Hepatocyte (in vitro differentiated cells): Measurements from ENCODE around the gene NANOS3. TPM values are rescaled to one million over a fixed set of nuclear protein-coding genes. Genes with fewer than 3 reads are reported as not detected.

Experiments used
- DNase-seq: peaks from one replicate; pipeline ENCODE4 v3.0.0-alpha.2; 2016; ENCODE audit warnings: low spot score
- H2AFZ ChIP-seq: fragments of 200-600 bp; sonication (generic); 2 replicates; pipeline ENCODE4 v1.6.0; 2016; ENCODE audit warnings: antibody characterized with exemption, mild to moderate bottlenecking
- H3K27ac ChIP-seq: fragments of 200-600 bp; sonication (generic); 2 replicates; pipeline ENCODE4 v1.5.1; 2016; ENCODE audit warnings: mild to moderate bottlenecking
- H3K27me3 ChIP-seq: fragments of 200-600 bp; sonication (generic); 2 replicates; pipeline ENCODE4 v1.6.1; 2016
- H3K36me3 ChIP-seq: fragments of 200-600 bp; sonication (generic); replicated peaks from 2 replicates; pipeline ENCODE4 v1.5.1; 2016; ENCODE audit warnings: low read depth; ENCODE audit not compliant: insufficient read depth
- H3K4me1 ChIP-seq: fragments of 200-600 bp; sonication (generic); 2 replicates; pipeline ENCODE4 v1.5.1; 2016; ENCODE audit warnings: mild to moderate bottlenecking, moderate library complexity; ENCODE audit not compliant: insufficient read depth
- H3K4me2 ChIP-seq: fragments of 200-600 bp; sonication (generic); 2 replicates; pipeline ENCODE4 v1.6.0; 2016
- H3K4me3 ChIP-seq: fragments of 200-600 bp; sonication (generic); 2 replicates; pipeline ENCODE4 v1.5.1; 2016; ENCODE audit warnings: mild to moderate bottlenecking
- H3K79me2 ChIP-seq: fragments of 200-600 bp; sonication (generic); 2 replicates; pipeline ENCODE4 v1.6.0; 2017; ENCODE audit warnings: mild to moderate bottlenecking
- H3K9me2 ChIP-seq: fragments of 200-600 bp; sonication (generic); replicated peaks from 2 replicates; pipeline ENCODE4 v1.6.0; 2017; ENCODE audit warnings: mild to moderate bottlenecking; ENCODE audit not compliant: insufficient read depth
- H3K9me3 ChIP-seq: fragments of 200-600 bp; sonication (generic); 2 replicates; pipeline ENCODE4 v1.5.1; 2016; ENCODE audit warnings: low read depth, mild to moderate bottlenecking
- H4K20me1 ChIP-seq: fragments of 200-600 bp; sonication (generic); 2 replicates; pipeline ENCODE4 v1.6.0; 2016; ENCODE audit warnings: mild to moderate bottlenecking; ENCODE audit not compliant: insufficient read depth, poor library complexity, severe bottlenecking
- EZH2 ChIP-seq: fragments of 200-600 bp; sonication (generic); IDR thresholded peaks from 2 replicates; pipeline ENCODE4 v1.6.1; 2016; ENCODE audit warnings: antibody characterized with exemption, mild to moderate bottlenecking, borderline replicate concordance
- EZH2phosphoT487 ChIP-seq: fragments of 200-600 bp; sonication (generic); IDR thresholded peaks from one replicate; pipeline ENCODE4 v1.6.1; 2018; ENCODE audit warnings: antibody characterized with exemption, mild to moderate bottlenecking, low read depth, moderate library complexity; ENCODE audit not compliant: unreplicated experiment, severe bottlenecking
- WGBS: methylation state at CpG from one replicate; pipeline ENCODE4 v1.1.6; 2016; ENCODE audit warnings: low lambda C conversion rate; ENCODE audit errors: missing lambda C conversion rate; 5-methylcytosine and 5-hydroxymethylcytosine counted together
- polyA plus RNA-seq: library from polyadenylated mRNA; unstranded; fragments of >200 nt; fragmentation: Nextera tagmentation; extraction: Ambion mirVana; gene quantifications from 2 replicates; pipeline ENCODE4 v1.2.1, GENCODE V29; 2016
- total RNA-seq: library from RNA; depleted of rRNA; stranded (reverse); fragments of >200 nt; gene quantifications from 2 replicates; pipeline ENCODE4 v1.2.3, GENCODE V29; 2014
- TF ChIP-seq, protein P1 (sequence below): fragments of 200-600 bp; sonication (generic); IDR thresholded peaks from 2 replicates; pipeline ENCODE4 v1.5.1; 2016; ENCODE audit warnings: antibody characterized with exemption, mild to moderate bottlenecking; ENCODE audit not compliant: poor library complexity

NANOS3 gene
- total and polyA plus RNA-seq, 2 experiments from 2014 or later, result 0.60 to 2.1 TPM

DNA sequence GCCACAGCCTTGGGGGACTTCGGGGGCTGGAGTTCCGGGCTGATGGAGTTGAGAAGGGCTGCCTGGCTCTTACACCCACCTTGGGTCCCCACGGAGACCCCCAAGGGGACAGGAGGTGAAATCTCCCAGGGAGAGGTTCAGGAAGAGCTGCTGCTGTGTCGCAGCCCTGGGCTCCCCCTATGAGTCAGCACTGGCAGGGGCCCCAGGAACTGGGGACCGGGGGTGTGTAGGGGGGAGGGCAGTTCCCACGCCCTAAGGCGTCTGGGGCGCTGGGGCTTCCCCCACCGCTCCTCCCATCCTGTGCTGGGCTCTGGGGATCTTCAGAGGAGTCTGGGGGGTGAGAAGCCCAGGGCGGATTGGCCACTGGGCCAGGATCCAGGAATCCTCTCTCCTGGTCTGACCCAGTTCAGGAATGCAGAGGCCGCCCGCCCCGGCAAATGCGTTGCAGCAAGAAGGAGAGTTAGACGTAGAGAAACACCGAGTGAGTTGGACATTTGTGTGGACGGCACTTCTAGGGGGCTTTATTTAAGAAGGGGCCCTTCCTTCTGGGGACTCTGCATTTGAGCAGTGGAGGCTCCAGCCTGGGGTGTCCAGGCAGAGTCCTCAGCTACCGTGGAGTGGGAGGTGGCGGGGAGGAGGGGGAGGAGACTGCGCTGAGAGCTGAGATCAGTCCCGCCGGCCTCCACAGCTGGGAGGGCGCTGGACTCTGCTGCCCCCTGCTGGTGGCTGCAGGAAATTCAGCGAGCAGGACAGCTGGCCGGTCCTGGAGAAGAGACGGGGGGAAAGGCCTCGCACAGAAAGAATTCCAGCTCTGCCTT lies 15.0 kb upstream of the NANOS3 start:
- peak overlapping the region; percentile 50 for H2AFZ ChIP-seq
- 12% methylated on average over 24 of the region's 27 CpGs for WGBS

DNA sequence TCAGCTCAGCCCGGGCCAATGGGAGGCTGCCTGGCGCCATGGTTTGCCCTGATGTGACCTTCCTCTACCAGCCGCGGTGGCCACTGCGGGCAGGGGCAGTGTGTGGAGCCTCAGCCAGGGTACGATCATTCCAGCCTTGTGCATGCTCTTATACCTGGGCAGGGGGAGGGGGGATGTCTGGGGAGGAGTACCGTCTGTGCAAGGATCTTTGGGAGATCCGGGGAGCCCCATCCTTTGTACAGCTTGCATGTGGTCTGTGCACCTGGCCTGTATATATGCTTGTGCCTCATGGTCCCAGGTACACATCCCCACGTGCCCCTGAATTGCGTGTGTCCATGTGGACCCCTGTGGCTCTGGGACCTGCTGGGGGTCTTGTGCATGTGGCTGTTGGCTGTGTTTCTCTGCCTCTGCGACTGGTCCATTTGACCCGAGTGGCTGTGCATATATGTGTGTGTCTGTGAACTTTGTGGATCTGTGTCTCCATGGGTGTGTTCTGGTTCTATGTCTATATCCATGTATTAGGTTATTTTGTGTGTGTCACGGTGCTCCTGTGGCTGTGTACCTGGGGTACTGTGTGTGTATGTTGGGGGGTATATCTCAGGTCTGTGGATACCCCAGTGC lies 12.8 kb upstream of the NANOS3 start:
- Histone ChIP-seq H3K4me3 (no peak overlapping the region), H3K4me1 (peaks cover 20% of the 10 kb centered on the region), H4K20me1 (no peaks in the 10 kb centered on the region), H3K9me2 (no peaks in the 10 kb centered on the region), H3K27ac (peak overlapping the region; percentile 65), H3K4me2 (peak overlapping the region; percentile 96), H3K79me2 (peaks cover 5% of the 10 kb centered on the region), H2AFZ (no peak overlapping the region), H3K27me3 (no peaks in the 10 kb centered on the region), H3K36me3 (no peaks in the 10 kb centered on the region), H3K9me3 (no peaks in the 10 kb centered on the region)
- DNase-seq, result no peak
- 40% methylated on average over 13 of the region's 13 CpGs for WGBS
- no peak for TF ChIP-seq EZH2
- TF ChIP-seq, protein P1, sequence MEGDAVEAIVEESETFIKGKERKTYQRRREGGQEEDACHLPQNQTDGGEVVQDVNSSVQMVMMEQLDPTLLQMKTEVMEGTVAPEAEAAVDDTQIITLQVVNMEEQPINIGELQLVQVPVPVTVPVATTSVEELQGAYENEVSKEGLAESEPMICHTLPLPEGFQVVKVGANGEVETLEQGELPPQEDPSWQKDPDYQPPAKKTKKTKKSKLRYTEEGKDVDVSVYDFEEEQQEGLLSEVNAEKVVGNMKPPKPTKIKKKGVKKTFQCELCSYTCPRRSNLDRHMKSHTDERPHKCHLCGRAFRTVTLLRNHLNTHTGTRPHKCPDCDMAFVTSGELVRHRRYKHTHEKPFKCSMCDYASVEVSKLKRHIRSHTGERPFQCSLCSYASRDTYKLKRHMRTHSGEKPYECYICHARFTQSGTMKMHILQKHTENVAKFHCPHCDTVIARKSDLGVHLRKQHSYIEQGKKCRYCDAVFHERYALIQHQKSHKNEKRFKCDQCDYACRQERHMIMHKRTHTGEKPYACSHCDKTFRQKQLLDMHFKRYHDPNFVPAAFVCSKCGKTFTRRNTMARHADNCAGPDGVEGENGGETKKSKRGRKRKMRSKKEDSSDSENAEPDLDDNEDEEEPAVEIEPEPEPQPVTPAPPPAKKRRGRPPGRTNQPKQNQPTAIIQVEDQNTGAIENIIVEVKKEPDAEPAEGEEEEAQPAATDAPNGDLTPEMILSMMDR, result no peak
- no peak for TF ChIP-seq EZH2phosphoT487

More for the DNA sequence above, 15.0 kb upstream of the NANOS3 start:
- no peak overlapping the region for H3K4me3 ChIP-seq
- no peaks in the 10 kb centered on the region for H3K27me3 ChIP-seq
- H3K4me1 ChIP-seq, result peaks cover 20% of the 10 kb centered on the region
- H4K20me1 ChIP-seq, result no peaks in the 10 kb centered on the region
- no peaks in the 10 kb centered on the region for H3K9me2 ChIP-seq
- TF ChIP-seq EZH2 (no peak), EZH2phosphoT487 (no peak)
- TF ChIP-seq, protein P1, result peak; percentile 97
- peaks cover 5% of the 10 kb centered on the region for H3K79me2 ChIP-seq
- DNase-seq, result peak; percentile 94
- H3K36me3 ChIP-seq, result no peaks in the 10 kb centered on the region
- no peaks in the 10 kb centered on the region for H3K9me3 ChIP-seq
- H3K27ac ChIP-seq, result peak overlapping the region; percentile 96
- H3K4me2 ChIP-seq, result peak overlapping the region; percentile 83

DNA sequence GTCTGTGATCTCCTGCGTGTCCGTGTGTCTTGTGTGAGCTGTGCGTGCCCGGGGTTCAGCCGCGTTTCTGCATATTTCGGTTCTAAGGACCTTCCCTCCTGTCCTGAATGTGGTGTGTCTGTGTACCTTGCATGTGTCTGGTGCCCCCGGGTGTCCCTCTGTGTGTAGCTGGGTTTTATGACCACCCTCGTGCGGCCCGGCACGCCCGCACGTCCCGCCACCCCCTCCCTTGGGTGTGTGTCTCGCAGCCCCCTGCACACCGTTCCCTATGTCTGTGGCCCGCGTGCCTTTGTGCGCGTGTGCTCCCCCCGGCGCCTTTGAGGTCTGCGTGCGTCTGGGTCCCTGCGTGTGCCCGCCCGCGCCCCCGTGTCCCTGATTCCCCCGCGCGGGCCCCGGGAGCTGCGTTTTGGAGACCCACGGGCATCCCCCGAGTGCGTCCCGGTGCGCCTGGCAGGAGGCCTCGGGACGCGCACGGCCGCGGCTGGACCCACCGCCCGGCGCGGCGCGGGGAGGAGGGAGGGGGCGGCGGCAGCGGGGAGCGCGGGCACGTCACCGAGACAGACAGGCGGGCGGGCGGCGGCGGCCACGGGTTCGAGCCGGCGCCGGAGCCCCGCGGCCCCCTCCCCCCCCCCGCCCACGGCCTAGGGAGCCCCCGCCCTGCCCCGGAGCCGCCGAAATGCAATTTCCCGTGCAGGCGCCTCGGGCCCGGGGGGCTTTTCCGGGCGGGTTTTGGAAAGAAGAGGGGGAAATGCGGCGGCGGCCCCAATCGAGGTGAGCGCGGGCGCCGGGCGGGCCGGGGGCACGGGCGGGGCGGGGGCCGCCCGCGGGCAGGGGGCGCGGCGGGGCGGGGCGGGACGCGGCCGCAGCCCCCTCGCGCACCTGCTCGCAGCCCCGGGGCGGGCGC lies 12.0 kb upstream of the NANOS3 start:
- H3K9me3 ChIP-seq, result no peaks in the 10 kb centered on the region
- no peaks in the 10 kb centered on the region for H3K9me2 ChIP-seq
- TF ChIP-seq EZH2, result no peak
- TF ChIP-seq EZH2phosphoT487, result no peak
- TF ChIP-seq, protein P1, result no peak
- peak; percentile 27 for DNase-seq
- H3K27ac ChIP-seq, result peak overlapping the region; percentile 65
- H3K4me3 ChIP-seq, result peak overlapping the region; percentile 92
- no peaks in the 10 kb centered on the region for H3K36me3 ChIP-seq
- H3K79me2 ChIP-seq, result peaks cover 5% of the 10 kb centered on the region
- no peaks in the 10 kb centered on the region for H3K27me3 ChIP-seq
- 28% methylated on average over 17 of the region's 113 CpGs for WGBS
- peak overlapping the region; percentile 96 for H3K4me2 ChIP-seq
- no peaks in the 10 kb centered on the region for H4K20me1 ChIP-seq
- H2AFZ ChIP-seq, result no peak overlapping the region
- H3K4me1 ChIP-seq, result peaks cover 20% of the 10 kb centered on the region
